ENCODE data around the gene TBC1D4.

Gene TBC1D4

GRCh38 chr13:75486146-75487062, 4.4 kb upstream of the TBC1D4 start:
- DNase-seq (ENCODE audit: low read depth): no peak

GRCh38 chr13:75485286-75486062, 3.5 kb upstream of the TBC1D4 start:
- DNase-seq (ENCODE audit: low read depth): no peak

- no peak for DNase-seq (ENCODE audit: low read depth)
Observed at GRCh38 chr13:75482820-75483079, 781 bp upstream of the TBC1D4 start.

GRCh38 chr13:75481176-75482069, 546 bp downstream of the TBC1D4 start:
- no peak for DNase-seq (ENCODE audit: low read depth)

- DNase-seq (ENCODE audit: low read depth): no peak
Observed at GRCh38 chr13:75480671-75481175, 1.2 kb downstream of the TBC1D4 start.

- no peak for DNase-seq (ENCODE audit: low read depth)
Observed at GRCh38 chr13:75479102-75479740, 2.7 kb downstream of the TBC1D4 start.

GRCh38 chr13:75478659-75479058, 3.3 kb downstream of the TBC1D4 start:
- no peak for DNase-seq (ENCODE audit: low read depth)

GRCh38 chr13:75474956-75475355, 7.0 kb downstream of the TBC1D4 start:
- no peak for DNase-seq (ENCODE audit: low read depth)

- no peak for DNase-seq (ENCODE audit: low read depth)
Observed at GRCh38 chr13:75473468-75473867, 8.5 kb downstream of the TBC1D4 start.

GRCh38 chr13:75470676-75471075, 11.3 kb downstream of the TBC1D4 start:
- no peak for DNase-seq (ENCODE audit: low read depth)

- no peak for DNase-seq (ENCODE audit: low read depth)
Observed at GRCh38 chr13:75469047-75469446, 12.9 kb downstream of the TBC1D4 start.

- no peak for DNase-seq (ENCODE audit: low read depth)
Observed at GRCh38 chr13:75468602-75469001, 13.4 kb downstream of the TBC1D4 start.

GRCh38 chr13:75468098-75468497, 13.9 kb downstream of the TBC1D4 start:
- no peak for DNase-seq (ENCODE audit: low read depth)

GRCh38 chr13:75467040-75467728, 14.8 kb downstream of the TBC1D4 start:
- DNase-seq (ENCODE audit: low read depth): no peak

GRCh38 chr13:75465236-75465635, 16.7 kb downstream of the TBC1D4 start:
- no peak for DNase-seq (ENCODE audit: low read depth)

GRCh38 chr13:75461314-75461713, 20.7 kb downstream of the TBC1D4 start:
- DNase-seq (ENCODE audit: low read depth): no peak

- DNase-seq (ENCODE audit: low read depth): no peak
Observed at GRCh38 chr13:75460644-75461043, 21.3 kb downstream of the TBC1D4 start.

- no peak for DNase-seq (ENCODE audit: low read depth)
Observed at GRCh38 chr13:75458696-75459422, 23.1 kb downstream of the TBC1D4 start.

GRCh38 chr13:75455962-75456361, 26.0 kb downstream of the TBC1D4 start:
- DNase-seq (ENCODE audit: low read depth): no peak

GRCh38 chr13:75454497-75454896, 27.5 kb downstream of the TBC1D4 start:
- no peak for DNase-seq (ENCODE audit: low read depth)

Data from activated T-cell treated with anti-CD3 and anti-CD28 coated beads for 24 hours (primary cell).